SKM-1 (cell line): Measurements from ENCODE around the gene PDCD2.
"Not testable (repeated sequence)": the region's sequence is repeated elsewhere in the genome, so short reads cannot be mapped to it uniquely, and the experiment has no call there.

Experiments
- DNase-seq: peaks from one replicate; lab custom pipeline; 2025; ENCODE audit not compliant: unreplicated experiment; lab: John Stamatoyannopoulos, UW

Gene PDCD2

DNA sequence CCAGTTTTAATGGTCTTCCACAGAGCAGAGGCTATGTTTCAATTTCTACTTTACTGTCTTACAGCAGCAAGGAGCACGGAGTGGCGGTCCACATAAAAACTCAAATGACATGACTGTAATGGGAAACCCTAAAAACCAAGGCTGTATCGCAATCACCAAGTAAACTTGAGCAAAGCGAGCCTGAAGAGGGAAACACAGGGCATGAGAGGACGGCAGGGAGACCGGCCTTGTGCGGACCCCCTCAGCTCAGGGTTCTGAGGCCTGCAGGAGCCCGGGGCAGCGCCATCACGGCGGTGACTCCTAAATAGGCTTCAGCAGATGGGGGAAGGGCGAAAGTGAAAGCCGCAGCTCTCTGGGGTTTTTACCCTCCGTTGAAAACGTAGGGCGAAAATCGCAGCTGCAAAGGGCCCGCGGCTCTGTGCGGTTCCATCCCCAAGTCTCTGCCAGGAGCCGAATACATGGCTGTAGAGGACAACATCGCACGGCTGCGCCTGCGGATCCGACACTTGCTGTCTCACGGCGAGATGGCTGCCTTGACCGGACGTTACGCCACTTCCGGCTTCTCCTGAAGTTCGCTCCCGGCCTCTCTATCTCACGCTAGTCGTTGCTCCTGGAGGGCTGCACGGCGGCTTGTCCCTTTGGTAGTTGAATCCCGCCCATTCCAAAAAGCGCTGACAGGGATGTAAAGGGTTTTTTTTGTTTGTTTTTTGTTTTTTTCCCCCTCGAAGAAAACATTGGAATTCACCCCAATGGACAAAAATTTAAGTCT, 31.5 kb downstream of the PDCD2 start, which contains the start of gene PSMB1:
TSS of gene PSMB1 (minus strand) at position 543 of the 769 bp plus-strand sequence. CDS start at position 478, 65 bp downstream.
- peak; percentile 73 for DNase-seq

DNA sequence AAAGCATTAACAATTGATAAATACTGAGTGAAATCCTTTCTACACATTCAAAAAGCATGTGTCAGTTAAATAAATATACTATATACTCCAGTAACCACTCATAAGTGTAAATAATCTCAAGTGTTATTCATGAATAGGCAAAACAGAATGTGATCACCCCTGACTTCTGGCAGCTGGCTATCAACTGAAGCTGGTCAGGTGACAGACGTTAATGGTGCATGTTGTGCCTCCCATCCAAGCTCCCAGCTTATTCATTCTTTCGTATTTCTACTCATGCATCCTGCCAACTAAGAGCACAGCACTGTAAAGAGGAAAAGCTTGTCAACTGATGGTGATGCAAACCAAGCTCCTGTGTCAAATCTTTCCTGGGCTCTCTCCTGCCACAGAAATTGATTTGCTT, 39.0 kb downstream of the PDCD2 start:
- no peak for DNase-seq

DNA sequence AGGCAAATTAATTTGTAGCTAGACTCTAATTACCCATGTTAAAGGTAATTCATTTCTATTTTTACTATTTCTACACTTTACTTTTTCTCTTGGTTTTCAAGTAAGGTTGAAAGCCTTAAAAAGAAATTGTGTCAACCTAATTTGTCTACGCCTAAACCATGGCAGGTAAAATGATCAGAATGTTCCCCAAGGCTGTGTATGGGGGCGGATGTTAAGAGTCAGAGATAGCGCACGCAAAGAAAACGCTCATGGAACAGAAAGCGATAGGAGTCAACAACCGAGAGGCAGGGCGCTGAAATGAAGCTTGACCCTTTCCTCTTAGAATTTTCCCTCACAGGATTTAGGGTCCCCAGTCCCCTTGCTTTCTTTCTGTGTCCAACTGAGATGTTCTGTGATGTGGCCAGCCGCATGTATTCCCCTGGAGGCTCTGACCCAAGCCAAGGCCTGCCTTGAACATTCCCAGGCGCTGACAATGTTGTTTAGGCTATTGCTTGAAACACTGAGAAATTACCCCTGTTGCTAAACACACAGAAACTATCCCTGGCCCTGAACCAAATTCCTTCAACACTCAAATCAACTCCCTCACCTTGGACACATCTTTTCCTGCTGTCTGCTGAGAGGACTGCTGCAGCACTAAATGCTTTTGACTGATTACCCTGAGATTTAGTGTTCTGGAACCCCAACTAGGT, 42.3 kb downstream of the PDCD2 start:
- no peak for DNase-seq

DNA sequence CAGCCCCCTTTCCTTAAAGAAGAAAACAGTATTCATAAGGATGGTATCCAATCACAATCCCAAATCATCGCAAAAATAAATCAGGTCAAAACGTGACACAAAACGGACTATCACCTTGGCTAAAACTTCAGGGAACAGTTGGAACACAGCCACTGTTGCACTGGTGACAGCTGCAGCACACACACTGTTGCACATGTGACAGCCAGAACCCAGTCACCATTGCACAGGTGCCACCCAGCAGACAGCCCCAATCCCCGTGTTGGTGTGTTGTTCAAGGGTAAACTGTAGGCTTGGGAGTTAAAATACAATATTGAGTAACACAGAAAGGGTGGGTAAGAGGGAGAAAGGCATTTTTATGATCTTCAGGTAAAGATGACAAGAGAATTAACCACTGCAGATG, 47.1 kb downstream of the PDCD2 start:
- DNase-seq = no peak

DNA sequence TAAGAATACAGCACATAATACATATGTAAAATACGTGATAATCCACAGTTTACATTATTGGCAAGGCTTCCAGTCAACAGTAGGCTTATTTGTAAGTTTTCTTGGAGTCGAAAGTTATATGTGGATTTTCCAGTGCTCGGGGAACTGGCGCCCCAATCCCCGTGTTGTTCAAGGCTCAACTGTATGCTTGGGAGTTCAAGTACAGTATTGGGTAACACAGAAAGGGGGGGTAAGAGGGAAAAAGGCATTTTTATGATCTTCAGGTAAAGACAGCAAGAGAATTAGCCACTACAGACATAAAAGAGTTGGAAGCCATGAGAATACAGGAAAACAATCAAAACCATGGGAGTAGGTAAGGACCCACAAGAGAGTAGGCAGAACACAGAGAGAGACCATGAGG, 47.8 kb downstream of the PDCD2 start:
- no peak for DNase-seq

DNA sequence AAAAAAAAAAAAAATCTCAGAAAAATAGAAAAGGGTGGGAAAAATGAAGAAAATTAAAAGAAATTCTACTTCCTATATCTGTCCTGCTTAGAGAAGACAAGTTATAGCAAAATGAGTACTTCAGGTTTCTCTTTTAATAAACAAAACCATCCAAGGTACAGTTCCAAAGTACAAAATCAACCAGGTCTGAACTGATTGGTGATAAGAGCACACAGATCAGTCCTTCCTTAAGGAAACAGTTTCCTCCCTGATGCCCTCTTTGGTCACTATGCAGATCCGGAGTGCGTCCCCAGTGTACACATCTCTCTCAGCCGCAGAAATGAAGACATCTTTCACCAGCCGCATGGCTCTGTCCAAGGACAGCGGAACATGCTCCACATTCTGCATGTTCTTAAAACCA, 49.4 kb downstream of the PDCD2 start:
- DNase-seq = no peak

DNA sequence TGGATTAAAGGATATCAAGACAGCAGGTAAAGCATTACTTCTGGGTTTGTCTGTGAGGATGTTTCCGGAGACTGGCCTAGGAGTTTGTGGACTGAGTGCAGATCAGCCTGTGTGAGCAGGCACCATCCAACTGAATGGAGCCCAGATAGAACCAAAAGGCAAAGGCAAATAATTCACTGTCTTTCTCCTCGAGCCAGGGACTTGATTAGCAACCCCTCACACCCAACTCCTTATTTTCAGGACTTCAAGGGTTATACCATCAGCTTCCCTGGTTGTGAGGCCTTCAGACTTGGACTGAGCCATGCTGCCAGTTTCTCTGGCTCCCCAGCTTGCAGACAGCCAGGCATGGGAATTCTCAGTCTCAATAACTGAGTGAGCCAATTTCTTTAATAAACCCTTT, 50.6 kb downstream of the PDCD2 start:
- DNase-seq = no peak

DNA sequence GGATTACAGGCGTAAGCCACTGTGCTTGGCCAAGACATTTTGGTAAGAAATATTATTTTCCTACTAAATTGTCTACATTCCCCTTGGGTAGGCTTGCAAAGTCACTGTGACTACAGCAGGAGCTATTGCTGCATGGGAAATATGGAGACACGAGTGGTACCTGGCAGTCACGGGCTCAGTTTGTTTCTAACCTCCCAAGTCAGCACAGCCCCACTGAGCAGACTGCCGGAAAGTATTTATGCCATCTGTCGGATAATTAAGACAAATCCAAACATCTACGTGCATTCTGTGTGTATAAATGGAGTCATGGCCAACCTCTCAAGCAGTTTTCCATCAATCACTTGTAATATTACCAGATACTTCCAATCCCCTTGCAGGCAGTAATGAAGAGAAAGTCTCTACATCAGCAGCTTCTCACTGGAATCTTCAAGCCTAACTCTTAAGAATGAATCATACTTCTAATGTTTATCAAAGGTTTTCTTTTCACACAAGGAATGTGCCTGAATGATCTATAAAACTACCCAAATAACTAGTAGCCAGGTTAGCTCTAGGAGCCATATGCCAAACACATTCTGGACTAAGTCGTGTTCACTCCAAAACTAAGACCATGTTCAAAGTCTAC, 51.5 kb downstream of the PDCD2 start:
- DNase-seq = no peak

DNA sequence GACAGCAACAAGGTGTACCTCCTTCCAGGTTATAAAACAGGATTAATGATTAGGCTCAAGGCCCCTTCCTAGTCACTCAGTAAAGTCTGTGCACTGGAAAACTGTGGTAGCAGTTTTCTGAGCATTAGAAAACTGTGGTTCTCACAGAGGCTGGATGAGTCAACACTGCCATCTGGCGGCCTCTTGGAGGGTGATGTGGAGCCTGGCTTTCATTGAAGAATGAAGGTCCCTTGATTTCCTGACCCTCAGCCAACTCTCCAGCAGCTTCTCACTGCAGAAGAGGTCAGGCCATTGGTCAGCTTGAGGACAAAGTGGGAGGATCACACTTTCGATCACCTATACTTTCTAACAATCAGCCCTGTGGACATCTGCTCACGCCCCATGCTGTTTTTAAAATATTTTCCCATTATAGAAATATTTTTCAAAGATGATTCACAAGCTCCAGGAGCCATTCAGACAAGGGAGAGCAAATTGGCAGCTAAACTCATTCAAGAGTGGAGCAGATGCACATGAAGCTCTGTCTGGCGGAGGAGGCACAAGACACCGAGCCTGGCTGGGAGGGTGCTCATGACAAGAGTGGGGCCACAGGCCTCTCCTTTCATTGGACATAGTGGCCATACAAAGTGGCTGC, 54.5 kb downstream of the PDCD2 start:
- peak; percentile 35 for DNase-seq

DNA sequence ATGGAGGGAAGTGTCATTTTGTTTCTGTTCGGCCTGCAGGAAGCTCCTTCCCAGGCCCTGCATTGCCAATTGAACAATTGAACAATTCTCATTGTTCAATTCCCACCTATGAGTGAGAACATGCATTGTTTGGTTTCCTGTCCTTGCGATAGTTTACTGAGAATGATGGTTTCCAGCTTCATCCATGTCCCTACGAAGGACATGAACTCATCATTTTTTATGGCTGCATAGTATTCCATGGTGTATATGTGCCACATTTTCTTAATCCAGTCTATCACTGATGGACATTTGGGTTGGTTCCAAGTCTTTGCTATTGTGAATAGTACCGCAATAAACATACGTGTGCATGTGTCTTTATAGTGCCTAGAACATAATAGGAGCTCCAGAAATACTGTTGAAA, 56.4 kb downstream of the PDCD2 start:
- DNase-seq = not testable (repeated sequence)

DNA sequence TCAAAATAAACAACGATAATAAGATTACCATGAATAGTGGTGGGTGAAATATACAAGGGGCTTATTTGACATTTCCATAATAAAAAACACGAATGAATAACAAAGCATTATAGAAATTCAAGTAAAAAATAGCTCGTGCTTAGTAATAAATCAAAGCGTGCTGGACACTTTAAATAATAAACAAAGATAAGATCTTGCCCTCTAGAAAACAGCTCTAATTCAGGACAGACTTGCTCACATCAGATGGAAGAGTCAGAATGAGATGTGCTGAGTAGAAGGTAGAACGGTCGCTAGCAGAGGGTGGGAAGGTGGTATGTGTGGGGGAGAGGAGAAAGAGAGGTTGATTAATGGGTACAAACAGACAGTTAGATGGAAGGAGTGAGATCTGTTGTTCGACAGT, 58.6 kb downstream of the PDCD2 start:
- DNase-seq = no peak
